Activated T-helper 17 cell treated with anti-CD3 and anti-CD28 coated beads, Interleukin-2, amount 50 U/mL, for 72 hours (primary cell): ENCODE data around the gene SLC10A1. TPM values are rescaled to one million over a fixed set of nuclear protein-coding genes. Genes with fewer than 3 reads are reported as not detected.
"Not testable (repeated sequence)": the region's sequence is repeated elsewhere in the genome, so short reads cannot be mapped to it uniquely, and the experiment has no call there.

Experiments used
- ATAC-seq: fragments of 150-1000 bp; cut with Tn5 transposase; replicated peaks from 2 replicates; pipeline ENCODE4 v1.10.0; 2021; ENCODE audit warnings: mild to moderate bottlenecking, moderate library complexity
- H3K27ac Mint-ChIP-seq: one replicate; pipeline ENCODE4 v1.8.0; 2022; ENCODE audit warnings: mixed read lengths
- H3K27me3 Mint-ChIP-seq: one replicate; pipeline ENCODE4 v1.8.0; 2022; ENCODE audit warnings: mixed read lengths
- H3K36me3 Mint-ChIP-seq: one replicate; pipeline ENCODE4 v1.8.0; 2022; ENCODE audit warnings: low read depth, mild to moderate bottlenecking, mixed read lengths
- H3K4me1 Mint-ChIP-seq: one replicate; pipeline ENCODE4 v1.8.0; 2022; ENCODE audit warnings: mixed read lengths
- H3K4me3 Mint-ChIP-seq: one replicate; pipeline ENCODE4 v1.8.0; 2022; ENCODE audit warnings: mild to moderate bottlenecking, mixed read lengths
- H3K9me3 Mint-ChIP-seq: one replicate; pipeline ENCODE4 v1.8.0; 2022; ENCODE audit warnings: mixed read lengths
- total RNA-seq, 2 donors: library from RNA; stranded (reverse); gene quantifications; one replicate each; pipeline ENCODE4 v1.2.3, GENCODE V29; 2022

SLC10A1 gene
- total RNA-seq, 2 donors from 2014 or later: not detected

DNA sequence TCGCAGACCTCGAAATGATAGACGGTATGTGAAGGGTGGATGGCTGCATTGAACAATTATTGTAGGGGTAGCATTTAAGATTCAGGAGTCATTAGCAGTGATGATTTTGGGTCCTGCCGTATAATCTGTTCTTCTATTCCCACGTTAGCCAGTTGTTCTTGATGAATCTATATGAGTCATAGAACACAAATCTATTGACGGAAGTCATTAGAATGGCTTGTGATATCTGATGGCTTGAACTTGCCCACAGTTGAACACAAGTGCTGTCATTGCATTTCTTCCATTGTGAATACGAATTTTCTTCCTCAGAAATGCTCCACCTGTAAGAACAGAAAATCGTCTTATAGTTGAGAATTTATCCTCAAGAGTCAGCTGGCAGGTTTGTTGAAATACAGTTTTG lies 28.2 kb downstream of the SLC10A1 start:
- peak overlapping the region; percentile 100 for H3K27ac Mint-ChIP-seq
- H3K4me3 Mint-ChIP-seq: peak overlapping the region; percentile 99
- ATAC-seq: no peak
- H3K36me3 Mint-ChIP-seq: peaks cover 75% of the 10 kb centered on the region
- peaks cover 3% of the 10 kb centered on the region for H3K9me3 Mint-ChIP-seq
- no peaks in the 10 kb centered on the region for H3K27me3 Mint-ChIP-seq
- H3K4me1 Mint-ChIP-seq: peaks cover 48% of the 10 kb centered on the region

GRCh38 chr14:69767369-69767999 lies 29.6 kb downstream of the SLC10A1 start:
- Mint-ChIP-seq H3K4me3 (peak overlapping the region; percentile 99), H3K9me3 (peaks cover 3% of the 10 kb centered on the region)

DNA sequence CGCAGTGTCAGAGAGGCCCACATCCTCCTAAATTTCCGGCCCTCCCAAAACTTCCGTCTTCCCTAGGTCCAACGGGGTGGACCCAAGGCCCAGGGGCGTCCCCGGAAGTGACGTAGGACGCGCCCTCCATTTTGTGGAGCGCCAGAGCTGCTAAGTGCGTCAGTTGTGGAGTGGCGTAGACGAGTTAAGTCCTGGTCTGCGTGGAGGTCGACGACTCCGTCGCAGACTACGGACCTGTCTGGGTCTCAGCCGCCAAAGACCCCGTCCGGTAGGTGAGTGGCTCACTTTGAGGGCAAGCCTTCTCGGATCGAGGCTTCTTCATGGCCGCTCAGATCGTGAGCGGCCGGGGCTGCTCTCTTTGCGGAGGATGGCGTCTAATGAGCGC lies 30.1 kb downstream of the SLC10A1 start, which contains the start of gene SRSF5:
TSS of gene SRSF5 (plus strand) at position 159 of the 385 bp plus-strand sequence. CDS start 1,015 bp downstream, outside the sequence.
- ATAC-seq: peak; percentile 83
- Mint-ChIP-seq H3K4me3 (peak within 1 kb of the TSS; percentile 99), H3K9me3 (peaks cover 3% of the 10 kb centered on the region), H3K27me3 (no peaks in the 10 kb centered on the region), H3K4me1 (peaks cover 50% of the 10 kb centered on the region), H3K27ac (peak within 1 kb of the TSS; percentile 100), H3K36me3 (peaks cover 56% of the 10 kb centered on the region)

More at GRCh38 chr14:69767369-69767999, 29.6 kb downstream of the SLC10A1 start:
- ATAC-seq: peak; percentile 73
- Mint-ChIP-seq H3K4me1 (peaks cover 47% of the 10 kb centered on the region), H3K27me3 (no peaks in the 10 kb centered on the region), H3K36me3 (peaks cover 61% of the 10 kb centered on the region), H3K27ac (peak overlapping the region; percentile 100)

- Mint-ChIP-seq H3K27ac (peak overlapping the region; percentile 89), H3K36me3 (peaks cover 25% of the 10 kb centered on the region), H3K9me3 (peaks cover 3% of the 10 kb centered on the region), H3K4me3 (peak overlapping the region; percentile 70), H3K4me1 (peaks cover 33% of the 10 kb centered on the region), H3K27me3 (no peaks in the 10 kb centered on the region)
- peak; percentile 58 for ATAC-seq
Observed at GRCh38 chr14:69763761-69764510, 33.1 kb downstream of the SLC10A1 start.

GRCh38 chr14:69760810-69761209 lies 36.2 kb downstream of the SLC10A1 start:
- ATAC-seq: no peak
- H3K27me3 Mint-ChIP-seq: no peaks in the 10 kb centered on the region
- H3K4me3 Mint-ChIP-seq: no peak overlapping the region
- H3K4me1 Mint-ChIP-seq: peaks cover 16% of the 10 kb centered on the region
- no peak overlapping the region for H3K27ac Mint-ChIP-seq
- H3K9me3 Mint-ChIP-seq: peaks cover 3% of the 10 kb centered on the region
- no peaks in the 10 kb centered on the region for H3K36me3 Mint-ChIP-seq

DNA sequence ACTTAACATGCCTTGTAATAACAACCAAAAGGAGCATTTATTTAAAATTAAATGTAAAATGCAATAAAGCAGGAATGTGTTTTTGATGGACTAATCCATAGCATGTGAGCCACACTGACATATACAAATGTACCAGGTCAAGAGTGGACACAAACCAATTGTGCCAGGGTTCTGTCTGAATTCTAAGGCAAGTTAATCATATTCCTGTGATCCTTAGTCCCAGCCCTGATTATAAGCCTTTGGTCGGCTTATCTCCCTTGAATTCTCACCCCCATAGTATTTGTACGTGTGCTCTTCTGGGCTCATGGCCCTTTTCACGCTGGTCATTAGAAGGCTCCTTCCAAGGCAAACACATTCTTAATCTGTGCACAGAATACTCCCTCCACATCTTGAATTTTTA lies 40.7 kb downstream of the SLC10A1 start:
- no peak for ATAC-seq
- Mint-ChIP-seq H3K27me3 (no peaks in the 10 kb centered on the region), H3K4me3 (no peak overlapping the region), H3K27ac (no peak overlapping the region), H3K4me1 (peaks cover 4% of the 10 kb centered on the region), H3K9me3 (no peaks in the 10 kb centered on the region), H3K36me3 (no peaks in the 10 kb centered on the region)

DNA sequence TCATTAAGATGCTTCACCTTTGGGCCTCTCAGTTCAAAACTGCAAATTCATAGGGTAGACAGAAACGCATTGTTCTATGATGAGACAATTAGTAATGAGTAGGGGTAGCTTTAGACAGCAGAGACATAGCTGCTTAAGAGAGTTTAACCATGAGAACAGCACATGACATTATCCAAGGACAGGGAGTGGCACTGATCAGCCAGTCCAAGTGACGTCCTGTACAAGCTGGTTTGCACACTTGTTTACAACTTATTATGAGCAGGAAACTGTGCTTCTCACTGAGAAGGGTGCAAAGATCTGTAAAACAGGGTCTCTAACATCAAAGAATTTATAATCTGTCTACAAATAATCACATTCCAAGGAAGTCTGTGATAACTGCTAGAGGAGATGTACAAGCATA lies 41.3 kb downstream of the SLC10A1 start:
- H3K27me3 Mint-ChIP-seq: no peaks in the 10 kb centered on the region
- peak overlapping the region; percentile 33 for H3K4me3 Mint-ChIP-seq
- ATAC-seq: no peak
- no peaks in the 10 kb centered on the region for H3K9me3 Mint-ChIP-seq
- H3K36me3 Mint-ChIP-seq: no peaks in the 10 kb centered on the region
- H3K4me1 Mint-ChIP-seq: peaks cover 4% of the 10 kb centered on the region
- H3K27ac Mint-ChIP-seq: peak overlapping the region; percentile 72

GRCh38 chr14:69755296-69755695 lies 41.7 kb downstream of the SLC10A1 start:
- H3K27me3 Mint-ChIP-seq: no peaks in the 10 kb centered on the region
- no peaks in the 10 kb centered on the region for H3K36me3 Mint-ChIP-seq
- H3K9me3 Mint-ChIP-seq: no peaks in the 10 kb centered on the region
- peak; percentile 49 for ATAC-seq
- H3K4me1 Mint-ChIP-seq: peaks cover 4% of the 10 kb centered on the region
- H3K4me3 Mint-ChIP-seq: peak overlapping the region; percentile 33
- peak overlapping the region; percentile 72 for H3K27ac Mint-ChIP-seq

- no peak for ATAC-seq
- no peaks in the 10 kb centered on the region for H3K9me3 Mint-ChIP-seq
- H3K27ac Mint-ChIP-seq: peak overlapping the region; percentile 53
- H3K4me3 Mint-ChIP-seq: no peak overlapping the region
- H3K36me3 Mint-ChIP-seq: no peaks in the 10 kb centered on the region
- no peaks in the 10 kb centered on the region for H3K27me3 Mint-ChIP-seq
- peaks cover 4% of the 10 kb centered on the region for H3K4me1 Mint-ChIP-seq
Observed at GRCh38 chr14:69754487-69754886, 42.6 kb downstream of the SLC10A1 start.

DNA sequence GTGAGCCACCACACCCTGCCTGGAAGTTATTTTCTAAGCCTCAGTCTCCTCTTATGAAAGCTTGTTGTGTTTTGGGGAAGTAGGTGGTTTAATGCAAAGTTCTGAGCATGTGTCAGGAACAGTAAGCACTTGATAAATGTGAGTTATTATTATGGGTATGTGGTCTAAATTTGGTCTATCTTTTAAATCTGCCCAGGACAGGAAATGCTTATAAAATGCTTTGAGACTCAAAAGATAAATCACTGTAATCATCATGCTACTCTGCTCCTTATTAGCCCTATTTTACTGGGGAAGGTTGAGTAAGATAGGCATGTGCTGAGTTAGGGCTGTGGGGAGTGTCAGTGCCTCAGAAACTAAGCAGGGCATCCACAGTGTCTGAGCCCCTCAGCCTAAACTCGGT lies 43.2 kb downstream of the SLC10A1 start:
- peak overlapping the region; percentile 53 for H3K27ac Mint-ChIP-seq
- no peak overlapping the region for H3K4me3 Mint-ChIP-seq
- no peaks in the 10 kb centered on the region for H3K36me3 Mint-ChIP-seq
- ATAC-seq: no peak
- H3K27me3 Mint-ChIP-seq: no peaks in the 10 kb centered on the region
- H3K4me1 Mint-ChIP-seq: peaks cover 4% of the 10 kb centered on the region
- no peaks in the 10 kb centered on the region for H3K9me3 Mint-ChIP-seq

DNA sequence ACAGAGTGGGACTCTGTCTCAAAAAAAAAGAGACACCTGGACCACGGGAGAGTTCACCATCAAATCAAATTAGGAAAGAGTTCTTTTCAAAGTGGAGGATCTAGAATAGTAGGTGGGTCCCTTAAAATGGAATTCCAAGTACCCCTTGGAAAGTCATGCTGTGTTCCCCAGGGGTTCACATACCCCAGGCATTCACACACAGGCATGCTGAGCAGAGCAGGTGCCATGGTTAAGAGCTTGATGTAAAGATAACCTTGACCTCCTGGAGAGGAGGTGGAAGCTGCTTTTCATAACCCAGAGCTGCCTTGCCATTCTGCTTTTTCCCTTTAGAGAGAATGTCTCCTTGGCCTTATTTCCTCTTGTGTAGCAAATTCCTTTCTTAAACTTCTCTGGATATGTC lies 44.3 kb downstream of the SLC10A1 start:
- no peak for ATAC-seq
- H3K27ac Mint-ChIP-seq: no peak overlapping the region
- peaks cover 4% of the 10 kb centered on the region for H3K4me1 Mint-ChIP-seq
- H3K4me3 Mint-ChIP-seq: no peak overlapping the region
- H3K36me3 Mint-ChIP-seq: no peaks in the 10 kb centered on the region
- no peaks in the 10 kb centered on the region for H3K27me3 Mint-ChIP-seq
- no peaks in the 10 kb centered on the region for H3K9me3 Mint-ChIP-seq

GRCh38 chr14:69750495-69750894 lies 46.5 kb downstream of the SLC10A1 start:
- H3K27me3 Mint-ChIP-seq: no peaks in the 10 kb centered on the region
- peaks cover 10% of the 10 kb centered on the region for H3K4me1 Mint-ChIP-seq
- no peak for ATAC-seq

GRCh38 chr14:69749956-69750355 lies 47.1 kb downstream of the SLC10A1 start:
- H3K4me3 Mint-ChIP-seq: no peak overlapping the region
- H3K27ac Mint-ChIP-seq: no peak overlapping the region
- H3K36me3 Mint-ChIP-seq: no peaks in the 10 kb centered on the region
- no peaks in the 10 kb centered on the region for H3K9me3 Mint-ChIP-seq
- no peak for ATAC-seq
- peaks cover 6% of the 10 kb centered on the region for H3K4me1 Mint-ChIP-seq
- H3K27me3 Mint-ChIP-seq: no peaks in the 10 kb centered on the region

More at GRCh38 chr14:69750495-69750894, 46.5 kb downstream of the SLC10A1 start:
- no peaks in the 10 kb centered on the region for H3K9me3 Mint-ChIP-seq
- no peak overlapping the region for H3K4me3 Mint-ChIP-seq
- H3K27ac Mint-ChIP-seq: no peak overlapping the region
- H3K36me3 Mint-ChIP-seq: no peaks in the 10 kb centered on the region

- H3K27me3 Mint-ChIP-seq: no peaks in the 10 kb centered on the region
- H3K27ac Mint-ChIP-seq: no peak overlapping the region
- H3K36me3 Mint-ChIP-seq: no peaks in the 10 kb centered on the region
- H3K4me3 Mint-ChIP-seq: no peak overlapping the region
- H3K4me1 Mint-ChIP-seq: peaks cover 2% of the 10 kb centered on the region
- no peaks in the 10 kb centered on the region for H3K9me3 Mint-ChIP-seq
- no peak for ATAC-seq
Observed at GRCh38 chr14:69741055-69741454, 56.0 kb downstream of the SLC10A1 start.

- not testable (repeated sequence) for H3K27ac Mint-ChIP-seq, H3K4me1 Mint-ChIP-seq, H3K27me3 Mint-ChIP-seq, H3K9me3 Mint-ChIP-seq, ATAC-seq, H3K4me3 Mint-ChIP-seq, H3K36me3 Mint-ChIP-seq
Observed at GRCh38 chr14:69736405-69736804, 60.6 kb downstream of the SLC10A1 start.
